Measurements from ENCODE around the gene NFKBIZ. TPM values are rescaled to one million over a fixed set of nuclear protein-coding genes. Genes with fewer than 3 reads are reported as not detected.

Gene NFKBIZ
- total RNA-seq, 3 donors from 2014 or later: 52.2 to 694 (median 243) TPM

DNA sequence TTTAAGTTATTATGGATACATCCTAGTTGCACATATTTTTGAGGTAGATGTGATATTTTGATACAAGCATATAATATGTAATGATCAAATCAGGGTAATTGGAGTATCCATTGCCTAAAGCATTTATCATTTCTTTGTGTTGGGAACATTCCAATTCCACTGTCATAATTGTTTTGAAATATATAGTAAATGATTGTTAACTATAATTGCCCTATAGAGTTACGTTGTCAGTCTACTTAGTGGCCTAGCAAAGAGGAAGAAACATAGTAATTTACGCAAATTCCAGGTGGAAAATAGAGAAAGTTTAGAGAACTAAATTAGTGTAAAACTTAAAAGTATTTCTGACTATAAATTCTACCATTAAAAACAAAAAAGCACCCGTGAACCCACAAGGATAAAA, 45.4 kb upstream of the NFKBIZ start:
- no peak for DNase-seq (ENCODE audit: low spot score in 2 of 2)
- Histone ChIP-seq H3K4me3 (no peak overlapping the region), H3K4me1 (no peaks in the 10 kb centered on the region), H3K27me3 (no peaks in the 10 kb centered on the region), H3K9me3 (no peaks in the 10 kb centered on the region), H3K27ac (no peak overlapping the region), H3K36me3 (no peaks in the 10 kb centered on the region)
- TF ChIP-seq, protein P1, sequence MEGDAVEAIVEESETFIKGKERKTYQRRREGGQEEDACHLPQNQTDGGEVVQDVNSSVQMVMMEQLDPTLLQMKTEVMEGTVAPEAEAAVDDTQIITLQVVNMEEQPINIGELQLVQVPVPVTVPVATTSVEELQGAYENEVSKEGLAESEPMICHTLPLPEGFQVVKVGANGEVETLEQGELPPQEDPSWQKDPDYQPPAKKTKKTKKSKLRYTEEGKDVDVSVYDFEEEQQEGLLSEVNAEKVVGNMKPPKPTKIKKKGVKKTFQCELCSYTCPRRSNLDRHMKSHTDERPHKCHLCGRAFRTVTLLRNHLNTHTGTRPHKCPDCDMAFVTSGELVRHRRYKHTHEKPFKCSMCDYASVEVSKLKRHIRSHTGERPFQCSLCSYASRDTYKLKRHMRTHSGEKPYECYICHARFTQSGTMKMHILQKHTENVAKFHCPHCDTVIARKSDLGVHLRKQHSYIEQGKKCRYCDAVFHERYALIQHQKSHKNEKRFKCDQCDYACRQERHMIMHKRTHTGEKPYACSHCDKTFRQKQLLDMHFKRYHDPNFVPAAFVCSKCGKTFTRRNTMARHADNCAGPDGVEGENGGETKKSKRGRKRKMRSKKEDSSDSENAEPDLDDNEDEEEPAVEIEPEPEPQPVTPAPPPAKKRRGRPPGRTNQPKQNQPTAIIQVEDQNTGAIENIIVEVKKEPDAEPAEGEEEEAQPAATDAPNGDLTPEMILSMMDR (IDR thresholded peaks at IDR 0.05): no peak
- TF ChIP-seq POLR2A (IDR thresholded peaks at IDR 0.05) (no peak), POLR2AphosphoS5 (IDR thresholded peaks at IDR 0.05) (no peak)
- intact Hi-C loops (cut with DNase I; ENCODE audit: low total_unique reads): no loop called here

DNA sequence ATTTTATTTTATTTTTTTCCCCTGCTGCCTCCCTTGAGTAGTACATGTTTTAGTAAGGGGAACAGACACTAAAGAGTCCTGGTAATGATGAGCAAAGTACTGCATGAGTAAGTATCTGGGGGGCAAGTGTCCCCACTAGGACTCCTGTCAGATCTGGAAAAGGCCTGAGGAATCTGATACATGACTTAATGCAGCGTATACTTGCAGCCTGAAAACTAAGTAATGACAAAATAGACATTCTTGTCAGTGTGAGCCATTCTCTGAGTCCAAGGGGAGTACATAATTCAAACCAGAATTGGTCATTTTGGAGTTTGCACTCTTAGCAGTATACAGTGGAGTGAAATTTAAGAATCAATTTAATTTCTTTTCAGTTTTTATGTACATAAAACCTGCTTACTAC, 42.8 kb upstream of the NFKBIZ start:
- H3K27ac ChIP-seq: no peak overlapping the region
- no peak for DNase-seq (ENCODE audit: low spot score in 2 of 2)
- intact Hi-C loops (cut with DNase I; ENCODE audit: low total_unique reads): no loop called here
- TF ChIP-seq POLR2AphosphoS5 (IDR thresholded peaks at IDR 0.05): no peak
- TF ChIP-seq POLR2A (IDR thresholded peaks at IDR 0.05): no peak
- TF ChIP-seq, protein P1 (IDR thresholded peaks at IDR 0.05): no peak
- no peaks in the 10 kb centered on the region for H3K27me3 ChIP-seq
- no peak overlapping the region for H3K4me3 ChIP-seq
- H3K9me3 ChIP-seq: no peaks in the 10 kb centered on the region
- no peaks in the 10 kb centered on the region for H3K4me1 ChIP-seq
- H3K36me3 ChIP-seq: no peaks in the 10 kb centered on the region

DNA sequence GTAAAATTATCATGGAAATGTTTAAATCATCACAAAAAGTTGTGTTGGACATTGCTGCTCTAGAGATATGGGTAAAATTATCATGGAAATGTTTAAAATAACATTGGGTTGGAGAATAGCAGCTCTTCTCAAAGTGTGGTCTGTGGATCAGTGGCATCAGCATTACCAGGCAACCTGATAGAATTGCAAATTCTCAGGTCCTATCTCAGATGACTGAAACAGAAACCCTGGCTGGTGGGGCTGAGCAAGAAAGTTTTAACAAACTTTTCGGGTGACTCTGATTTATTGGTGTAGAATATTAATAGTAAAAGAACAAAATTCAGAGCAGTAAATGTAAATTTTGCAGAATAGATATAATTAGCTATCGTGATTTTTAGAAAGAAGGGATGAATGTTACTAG, 41.4 kb upstream of the NFKBIZ start:
- H3K36me3 ChIP-seq: no peaks in the 10 kb centered on the region
- TF ChIP-seq POLR2A (IDR thresholded peaks at IDR 0.05): no peak
- TF ChIP-seq POLR2AphosphoS5 (IDR thresholded peaks at IDR 0.05): no peak
- TF ChIP-seq, protein P1 (IDR thresholded peaks at IDR 0.05): no peak
- intact Hi-C loops (cut with DNase I; ENCODE audit: low total_unique reads): no loop called here
- H3K4me1 ChIP-seq: no peaks in the 10 kb centered on the region
- H3K27ac ChIP-seq: no peak overlapping the region
- H3K27me3 ChIP-seq: no peaks in the 10 kb centered on the region
- no peak overlapping the region for H3K4me3 ChIP-seq
- H3K9me3 ChIP-seq: no peaks in the 10 kb centered on the region
- DNase-seq (ENCODE audit: low spot score in 2 of 2): no peak

DNA sequence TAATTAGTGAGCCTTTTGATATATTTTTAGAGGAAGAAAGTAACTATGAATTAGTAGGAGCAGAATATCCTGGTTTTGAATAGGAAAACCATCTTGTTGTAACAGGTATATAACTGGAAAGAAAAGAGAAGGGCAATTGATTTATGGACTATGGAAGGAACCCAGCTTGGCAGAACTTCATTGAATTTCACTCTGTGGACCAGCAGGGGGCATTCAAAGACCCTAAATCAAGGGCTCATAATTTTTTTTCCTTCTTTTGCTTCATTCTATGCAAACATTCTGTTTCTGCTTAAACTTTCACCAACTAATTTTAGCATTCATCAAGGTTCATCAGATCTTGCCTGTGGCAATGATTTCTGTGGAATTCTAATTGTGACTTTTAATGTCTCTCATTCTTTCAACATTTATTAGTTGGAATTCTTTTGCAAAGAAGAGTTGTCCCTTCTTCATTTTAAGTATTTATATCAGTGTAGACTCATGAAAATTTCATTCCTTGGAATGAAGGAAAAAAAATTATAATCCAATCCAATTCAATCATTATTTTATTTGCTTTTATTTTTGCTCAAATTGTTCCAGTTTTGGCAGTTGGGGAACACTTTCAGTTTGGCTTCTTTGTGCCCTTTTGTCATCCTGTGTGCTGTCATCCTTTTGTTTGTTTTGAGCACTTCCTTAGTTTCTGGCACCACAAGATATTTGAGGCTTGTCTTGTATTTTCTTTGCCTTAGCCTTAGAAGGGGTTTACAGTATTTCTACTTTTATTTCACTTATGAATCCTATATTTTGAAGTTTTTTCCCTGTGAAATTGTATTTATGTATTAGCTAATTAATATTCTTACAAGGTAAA, 39.9 kb upstream of the NFKBIZ start:
- H3K27ac ChIP-seq: peak overlapping the region; percentile 57 to 78
- TF ChIP-seq POLR2A (IDR thresholded peaks at IDR 0.05): no peak
- TF ChIP-seq, protein P1 (IDR thresholded peaks at IDR 0.05): peak in 2 of 3 donors; percentile 70 to 77
- peak in 1 of 3 donors; percentile 10 for TF ChIP-seq POLR2AphosphoS5 (IDR thresholded peaks at IDR 0.05)
- H3K4me3 ChIP-seq: no peak overlapping the region
- H3K4me1 ChIP-seq: no peaks in the 10 kb centered on the region
- H3K27me3 ChIP-seq: no peaks in the 10 kb centered on the region
- H3K36me3 ChIP-seq: no peaks in the 10 kb centered on the region
- intact Hi-C loops (cut with DNase I; ENCODE audit: low total_unique reads): loop anchor here (10.0 kb wide), 1 partner anchor 415 kb away; no protein-coding TSS in a partner anchor
- DNase-seq (ENCODE audit: low spot score in 2 of 2): no peak
- no peaks in the 10 kb centered on the region for H3K9me3 ChIP-seq

DNA sequence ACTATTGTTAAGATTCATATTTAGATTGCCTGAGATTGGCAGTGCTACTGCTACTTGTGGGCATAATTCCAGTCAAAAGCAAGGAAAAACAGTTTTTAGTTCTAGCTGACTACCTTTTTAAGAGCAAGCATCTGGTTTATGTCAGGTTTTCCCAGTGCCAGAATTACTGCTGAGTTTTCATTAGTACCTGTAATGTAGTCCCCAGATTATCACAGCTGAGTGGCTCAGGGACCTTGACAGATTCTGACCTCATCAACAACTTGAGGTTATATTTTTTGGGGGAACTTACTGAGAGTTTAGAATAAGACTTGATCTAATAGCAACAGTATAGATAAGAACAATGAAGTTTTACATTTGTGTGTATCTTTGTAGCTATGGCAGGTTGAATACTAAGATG, 39.3 kb upstream of the NFKBIZ start:
- Histone ChIP-seq H3K9me3 (no peaks in the 10 kb centered on the region), H3K4me1 (no peaks in the 10 kb centered on the region), H3K27me3 (no peaks in the 10 kb centered on the region), H3K27ac (peak overlapping the region; percentile 44 to 78), H3K36me3 (no peaks in the 10 kb centered on the region), H3K4me3 (no peak overlapping the region)
- intact Hi-C loops (cut with DNase I; ENCODE audit: low total_unique reads): loop anchor here (10.0 kb wide), 1 partner anchor 415 kb away; no protein-coding TSS in a partner anchor
- no peak for TF ChIP-seq POLR2A (IDR thresholded peaks at IDR 0.05)
- TF ChIP-seq POLR2AphosphoS5 (IDR thresholded peaks at IDR 0.05): no peak
- TF ChIP-seq, protein P1 (IDR thresholded peaks at IDR 0.05): no peak
- no peak for DNase-seq (ENCODE audit: low spot score in 2 of 2)
